HL-60 (cell line): Measurements from ENCODE around the gene IWS1.

Experiments used
- DNase-seq, 2 experiments: peaks; one replicate each; pipeline ENCODE4 v3.0.0-alpha.2; 2010 to 2020; ENCODE audit warnings: low read depth in 1 of 2, low spot score in 1 of 2
- H3K27ac ChIP-seq: fragments of 250-450 bp; sonication (Bioruptor Pico); replicated peaks from 2 replicates; pipeline ENCODE4 v1.5.1; 2020; ENCODE audit warnings: mild to moderate bottlenecking, moderate library complexity
- H3K27me3 ChIP-seq: fragments of 250-450 bp; sonication (Bioruptor Pico); 2 replicates; pipeline ENCODE4 v1.5.1; 2021; ENCODE audit warnings: mild to moderate bottlenecking, moderate library complexity; ENCODE audit not compliant: insufficient read depth, poor library complexity, severe bottlenecking
- H3K4me3 ChIP-seq: replicated peaks from 2 replicates; pipeline ENCODE4 v1.5.1; 2011; ENCODE audit warnings: mild to moderate bottlenecking, control low read depth, low read length; ENCODE audit not compliant: insufficient read depth
- GABPA ChIP-seq: IDR thresholded peaks from 2 replicates; pipeline ENCODE4 v1.6.1; 2012; ENCODE audit warnings: low read depth
- POLR2AphosphoS5 ChIP-seq: IDR thresholded peaks from 2 replicates; pipeline ENCODE4 v1.6.1; 2012; ENCODE audit warnings: low read depth
- SPI1 ChIP-seq: IDR thresholded peaks from 2 replicates; pipeline ENCODE4 v1.6.1; 2012; ENCODE audit warnings: low read depth, mild to moderate bottlenecking, borderline replicate concordance
- TF ChIP-seq, protein P1 (sequence below): IDR thresholded peaks from one replicate; pipeline ENCODE4 v1.5.1; 2011; ENCODE audit warnings: low read length, control low read depth, inconsistent platforms; ENCODE audit not compliant: insufficient read depth
- TF ChIP-seq, protein P2 (sequence below): IDR thresholded peaks from 2 replicates; pipeline ENCODE4 v1.6.1; 2012; ENCODE audit warnings: low read depth; ENCODE audit not compliant: insufficient replicate concordance

The IWS1 gene

DNA sequence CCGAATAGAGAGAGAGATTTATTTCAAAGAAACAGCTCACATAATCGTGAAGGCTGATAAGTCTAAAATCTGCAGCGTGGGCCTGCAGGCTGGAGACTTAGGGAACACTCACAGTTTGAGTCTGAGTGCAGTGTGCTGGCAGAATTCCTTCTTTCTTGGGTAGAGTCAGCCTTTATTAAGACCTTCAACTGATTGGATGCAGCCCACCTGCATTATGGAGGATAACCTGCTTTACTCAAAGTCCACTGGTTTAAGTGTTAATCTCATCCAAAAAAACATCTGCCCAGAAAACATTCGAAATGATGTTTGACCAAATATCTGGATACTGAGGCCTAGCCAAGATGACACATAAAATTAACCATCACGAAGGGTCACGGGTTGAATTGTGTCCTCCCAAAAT, 91.8 kb downstream of the IWS1 start:
- no peaks in the 10 kb centered on the region for H3K27me3 ChIP-seq

DNA sequence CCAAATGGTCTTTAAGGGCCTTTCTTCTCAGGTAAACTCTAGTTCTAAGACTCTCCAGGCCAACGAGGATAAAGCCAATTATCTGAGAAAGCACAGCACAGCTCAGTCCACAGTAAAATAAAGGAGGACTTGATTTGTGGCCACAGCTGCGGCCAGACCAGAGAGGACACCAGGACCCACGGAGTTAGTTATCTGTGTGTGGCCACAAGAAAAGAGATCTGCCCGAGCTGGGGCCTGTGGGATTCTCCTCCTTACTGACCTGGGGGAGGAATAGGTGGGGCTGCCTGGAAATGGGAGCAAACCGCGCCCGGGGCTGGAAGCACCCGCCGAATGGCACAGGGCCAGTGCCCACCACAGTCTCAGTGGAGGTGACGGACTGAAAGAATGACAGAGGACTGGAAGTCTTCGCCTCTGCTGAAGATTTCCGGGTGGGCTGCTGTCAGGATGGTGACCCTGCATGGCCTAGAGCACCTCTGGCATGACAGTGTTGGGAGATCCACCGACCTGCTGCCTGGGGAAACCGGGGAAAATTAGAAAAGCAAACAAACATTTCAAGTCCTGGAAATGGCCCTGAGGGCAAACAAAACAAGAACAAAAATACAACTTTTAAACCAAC, 94.8 kb downstream of the IWS1 start:
- DNase-seq, result no peak
- TF ChIP-seq, protein P1, sequence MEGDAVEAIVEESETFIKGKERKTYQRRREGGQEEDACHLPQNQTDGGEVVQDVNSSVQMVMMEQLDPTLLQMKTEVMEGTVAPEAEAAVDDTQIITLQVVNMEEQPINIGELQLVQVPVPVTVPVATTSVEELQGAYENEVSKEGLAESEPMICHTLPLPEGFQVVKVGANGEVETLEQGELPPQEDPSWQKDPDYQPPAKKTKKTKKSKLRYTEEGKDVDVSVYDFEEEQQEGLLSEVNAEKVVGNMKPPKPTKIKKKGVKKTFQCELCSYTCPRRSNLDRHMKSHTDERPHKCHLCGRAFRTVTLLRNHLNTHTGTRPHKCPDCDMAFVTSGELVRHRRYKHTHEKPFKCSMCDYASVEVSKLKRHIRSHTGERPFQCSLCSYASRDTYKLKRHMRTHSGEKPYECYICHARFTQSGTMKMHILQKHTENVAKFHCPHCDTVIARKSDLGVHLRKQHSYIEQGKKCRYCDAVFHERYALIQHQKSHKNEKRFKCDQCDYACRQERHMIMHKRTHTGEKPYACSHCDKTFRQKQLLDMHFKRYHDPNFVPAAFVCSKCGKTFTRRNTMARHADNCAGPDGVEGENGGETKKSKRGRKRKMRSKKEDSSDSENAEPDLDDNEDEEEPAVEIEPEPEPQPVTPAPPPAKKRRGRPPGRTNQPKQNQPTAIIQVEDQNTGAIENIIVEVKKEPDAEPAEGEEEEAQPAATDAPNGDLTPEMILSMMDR, result no peak
- TF ChIP-seq GABPA (no peak), SPI1 (no peak), POLR2AphosphoS5 (no peak)
- TF ChIP-seq, protein P2, sequence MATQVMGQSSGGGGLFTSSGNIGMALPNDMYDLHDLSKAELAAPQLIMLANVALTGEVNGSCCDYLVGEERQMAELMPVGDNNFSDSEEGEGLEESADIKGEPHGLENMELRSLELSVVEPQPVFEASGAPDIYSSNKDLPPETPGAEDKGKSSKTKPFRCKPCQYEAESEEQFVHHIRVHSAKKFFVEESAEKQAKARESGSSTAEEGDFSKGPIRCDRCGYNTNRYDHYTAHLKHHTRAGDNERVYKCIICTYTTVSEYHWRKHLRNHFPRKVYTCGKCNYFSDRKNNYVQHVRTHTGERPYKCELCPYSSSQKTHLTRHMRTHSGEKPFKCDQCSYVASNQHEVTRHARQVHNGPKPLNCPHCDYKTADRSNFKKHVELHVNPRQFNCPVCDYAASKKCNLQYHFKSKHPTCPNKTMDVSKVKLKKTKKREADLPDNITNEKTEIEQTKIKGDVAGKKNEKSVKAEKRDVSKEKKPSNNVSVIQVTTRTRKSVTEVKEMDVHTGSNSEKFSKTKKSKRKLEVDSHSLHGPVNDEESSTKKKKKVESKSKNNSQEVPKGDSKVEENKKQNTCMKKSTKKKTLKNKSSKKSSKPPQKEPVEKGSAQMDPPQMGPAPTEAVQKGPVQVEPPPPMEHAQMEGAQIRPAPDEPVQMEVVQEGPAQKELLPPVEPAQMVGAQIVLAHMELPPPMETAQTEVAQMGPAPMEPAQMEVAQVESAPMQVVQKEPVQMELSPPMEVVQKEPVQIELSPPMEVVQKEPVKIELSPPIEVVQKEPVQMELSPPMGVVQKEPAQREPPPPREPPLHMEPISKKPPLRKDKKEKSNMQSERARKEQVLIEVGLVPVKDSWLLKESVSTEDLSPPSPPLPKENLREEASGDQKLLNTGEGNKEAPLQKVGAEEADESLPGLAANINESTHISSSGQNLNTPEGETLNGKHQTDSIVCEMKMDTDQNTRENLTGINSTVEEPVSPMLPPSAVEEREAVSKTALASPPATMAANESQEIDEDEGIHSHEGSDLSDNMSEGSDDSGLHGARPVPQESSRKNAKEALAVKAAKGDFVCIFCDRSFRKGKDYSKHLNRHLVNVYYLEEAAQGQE, result no peak

More for the DNA sequence above, 91.8 kb downstream of the IWS1 start:
- DNase-seq, result no peak
- Histone ChIP-seq H3K4me3 (no peak overlapping the region), H3K27ac (no peak overlapping the region)
- TF ChIP-seq POLR2AphosphoS5 (no peak), GABPA (no peak), SPI1 (no peak)
- TF ChIP-seq, protein P2, result no peak
- TF ChIP-seq, protein P1, result no peak

More for the DNA sequence above, 94.8 kb downstream of the IWS1 start:
- Histone ChIP-seq H3K4me3 (no peak overlapping the region), H3K27me3 (no peaks in the 10 kb centered on the region), H3K27ac (no peak overlapping the region)
